Upper lobe of left lung (tissue), 6 donors: ENCODE data around the gene HPS1. TPM values are rescaled to one million over a fixed set of nuclear protein-coding genes. Genes with fewer than 3 reads are reported as not detected.

Experiments used
- ATAC-seq, 2 donors: fragments of 200-7000 bp; cut with Tn5 transposase; one replicate each; pipeline ENCODE4 v1.9.1; 2022; ENCODE audit warnings: mild to moderate bottlenecking in 2 of 2, moderate library complexity in 2 of 2; ENCODE audit not compliant: low FRiP score in 2 of 2
- DNase-seq, 2 donors: peaks; one replicate each; pipeline ENCODE4 v3.0.0-alpha.2; 2019 to 2020
- H3K27ac ChIP-seq, 4 donors: fragments of 200-600 bp; sonication (generic); one replicate each; pipeline ENCODE4 v1.5.1; 2016 to 2019
- H3K27me3 ChIP-seq, 4 donors: fragments of 200-600 bp; sonication (generic); one replicate each; pipeline ENCODE4 v1.5.1; 2017 to 2019
- H3K36me3 ChIP-seq, 4 donors: fragments of 200-600 bp; sonication (generic); one replicate each; pipeline ENCODE4 v1.5.1; 2016 to 2019
- H3K4me1 ChIP-seq, 4 donors: fragments of 200-600 bp; sonication (generic); one replicate each; pipeline ENCODE4 v1.5.1; 2018 to 2019
- H3K4me3 ChIP-seq, 4 donors: fragments of 200-600 bp; sonication (generic); one replicate each; pipeline ENCODE4 v1.5.1; 2017 to 2019; ENCODE audit warnings: mild to moderate bottlenecking in 2 of 4, moderate library complexity in 1 of 4
- H3K9me3 ChIP-seq, 4 donors: fragments of 200-600 bp; sonication (generic); one replicate each; pipeline ENCODE4 v1.5.1; 2018 to 2019
- CTCF ChIP-seq, 6 experiments: fragments of 450-650 bp in 4 of 6; fragments of 200-600 bp in 2 of 6; sonication (generic) in 2 of 6; IDR thresholded peaks; one replicate each; pipeline ENCODE4 v1.5.1; 2016 to 2019; ENCODE audit warnings: antibody characterized with exemption in 6 of 6
- EP300 ChIP-seq, 4 donors: sonication (generic); formaldehyde crosslinking; IDR thresholded peaks; one replicate each; pipeline ENCODE4 v1.5.1; 2017; ENCODE audit warnings: antibody characterized with exemption in 4 of 4, control low read depth in 2 of 4
- POLR2A ChIP-seq, 4 donors: fragments of 450-650 bp; IDR thresholded peaks; one replicate each; pipeline ENCODE4 v1.5.1; 2016 to 2017; ENCODE audit warnings: antibody characterized with exemption in 4 of 4, mild to moderate bottlenecking in 2 of 4
- POLR2AphosphoS5 ChIP-seq, 2 donors: sonication (generic); formaldehyde crosslinking; IDR thresholded peaks; one replicate each; pipeline ENCODE4 v1.5.1; 2017; ENCODE audit warnings: antibody characterized with exemption in 2 of 2
- WGBS, 2 donors: methylation state at CpG; one replicate each; pipeline ENCODE4 v1.1.5; 2017 to 2018; 5-methylcytosine and 5-hydroxymethylcytosine counted together
- total RNA-seq, 6 donors: library from RNA; depleted of rRNA in 4 of 6; stranded (reverse); fragments of >200 nt in 4 of 6; gene quantifications; one replicate each; pipeline versions ENCODE4 v1.1.0 to v1.2.1, GENCODE V29; 2016 to 2021
- donor health status: DM: no; HTN: no; CAD: no; lungs with moderate emphysema.
- donor health status: DM: no; HTN: yes; CAD: no; lungs with severe emphysema.

HPS1 gene
- total RNA-seq, 6 donors from 2014 or later, result 45.8 to 103 (median 87.0) TPM

GRCh38 chr10:98453729-98454128 is 7.0 kb upstream of the HPS1 start:
- no peak overlapping the region for H3K4me3 ChIP-seq
- DNase-seq, result no peak
- no peak for ATAC-seq
- no peaks in the 10 kb centered on the region for H3K36me3 ChIP-seq
- no peaks in the 10 kb centered on the region for H3K4me1 ChIP-seq
- no peaks in the 10 kb centered on the region for H3K27me3 ChIP-seq
- TF ChIP-seq CTCF (IDR thresholded peaks at IDR 0.05), result no peak
- no peak for TF ChIP-seq POLR2A (IDR thresholded peaks at IDR 0.05)
- TF ChIP-seq EP300 (IDR thresholded peaks at IDR 0.05), result no peak
- 67 to 80% methylated on average over 2 of the region's 2 CpGs for WGBS, 2 donors
- H3K9me3 ChIP-seq, result no peaks in the 10 kb centered on the region
- H3K27ac ChIP-seq, result no peak overlapping the region

GRCh38 chr10:98450618-98451017 is 3.9 kb upstream of the HPS1 start:
- H3K4me3 ChIP-seq, result no peak overlapping the region
- no peak overlapping the region for H3K27ac ChIP-seq
- DNase-seq, result no peak
- no peaks in the 10 kb centered on the region for H3K9me3 ChIP-seq
- no peak for TF ChIP-seq POLR2A (IDR thresholded peaks at IDR 0.05)
- no peak for TF ChIP-seq POLR2AphosphoS5 (IDR thresholded peaks at IDR 0.05)
- TF ChIP-seq CTCF (IDR thresholded peaks at IDR 0.05), result no peak
- TF ChIP-seq EP300 (IDR thresholded peaks at IDR 0.05), result no peak
- 75 to 85% methylated on average over 1 of the region's 1 CpG for WGBS, 2 donors
- no peaks in the 10 kb centered on the region for H3K36me3 ChIP-seq
- ATAC-seq, result no peak
- H3K4me1 ChIP-seq, result peaks cover 1 to 11% (median 6%) of the 10 kb centered on the region in 4 donors
- H3K27me3 ChIP-seq, result no peaks in the 10 kb centered on the region

GRCh38 chr10:98449287-98449686 is 2.6 kb upstream of the HPS1 start:
- ATAC-seq, result no peak
- H3K9me3 ChIP-seq, result no peaks in the 10 kb centered on the region
- no peak for DNase-seq
- TF ChIP-seq POLR2AphosphoS5 (IDR thresholded peaks at IDR 0.05), result no peak
- no peak for TF ChIP-seq CTCF (IDR thresholded peaks at IDR 0.05)
- TF ChIP-seq POLR2A (IDR thresholded peaks at IDR 0.05), result no peak
- no peak for TF ChIP-seq EP300 (IDR thresholded peaks at IDR 0.05)
- no peaks in the 10 kb centered on the region for H3K27me3 ChIP-seq
- H3K4me1 ChIP-seq, result peaks cover 9 to 23% (median 12%) of the 10 kb centered on the region in 4 donors
- H3K36me3 ChIP-seq, result peaks cover 0 to 9% (median 8%) of the 10 kb centered on the region in 4 donors
- no peak overlapping the region for H3K27ac ChIP-seq
- no peak overlapping the region for H3K4me3 ChIP-seq

- Histone ChIP-seq H3K27ac (peak overlapping the region; percentile 83 to 95 (median 94)), H3K4me1 (peaks cover 9 to 35% (median 12%) of the 10 kb centered on the region in 4 donors), H3K36me3 (peaks cover 0 to 37% (median 30%) of the 10 kb centered on the region in 4 donors), H3K27me3 (no peaks in the 10 kb centered on the region), H3K4me3 (peak overlapping the region; percentile 62 to 95 (median 89)), H3K9me3 (no peaks in the 10 kb centered on the region)
- ATAC-seq (peak; percentile 35 to 68), DNase-seq (peak in 1 of 2 donors; percentile 41)
- TF ChIP-seq POLR2AphosphoS5 (IDR thresholded peaks at IDR 0.05) (no peak), EP300 (IDR thresholded peaks at IDR 0.05) (no peak), CTCF (IDR thresholded peaks at IDR 0.05) (no peak), POLR2A (IDR thresholded peaks at IDR 0.05) (no peak)
- 6 to 11% methylated on average over 6 to 18 of the region's 28 CpGs for WGBS, 2 donors
Measured at GRCh38 chr10:98446151-98446660, 529 bp downstream of the HPS1 start.

- H3K9me3 ChIP-seq, result no peaks in the 10 kb centered on the region
- DNase-seq (no peak), ATAC-seq (no peak)
- TF ChIP-seq CTCF (IDR thresholded peaks at IDR 0.05) (no peak), EP300 (IDR thresholded peaks at IDR 0.05) (no peak), POLR2A (IDR thresholded peaks at IDR 0.05) (no peak), POLR2AphosphoS5 (IDR thresholded peaks at IDR 0.05) (no peak)
- peaks cover 9 to 35% (median 12%) of the 10 kb centered on the region in 4 donors for H3K4me1 ChIP-seq
- H3K27me3 ChIP-seq, result no peaks in the 10 kb centered on the region
- 77 to 87% methylated on average over 9 to 10 of the region's 10 CpGs for WGBS, 2 donors
- H3K36me3 ChIP-seq, result peaks cover 0 to 41% (median 31%) of the 10 kb centered on the region in 4 donors
- H3K4me3 ChIP-seq, result peak overlapping the region in 1 of 4 donors; percentile 62
- peak overlapping the region; percentile 37 to 94 (median 88) for H3K27ac ChIP-seq
Measured at GRCh38 chr10:98445200-98445812, 1.4 kb downstream of the HPS1 start.
